Mucosa of stomach (tissue), 1 donor: Measurements from ENCODE around the gene CCDC136.
A peak's percentile ranks its signal among the peaks of the same experiment; 100 is the strongest.

Experiments used
- H3K27me3 ChIP-seq: one replicate; pipeline ENCODE4 v1.7.0; 2013; ENCODE audit warnings: mild to moderate bottlenecking, low read length; ENCODE audit not compliant: control insufficient read depth, insufficient read depth
- H3K36me3 ChIP-seq: one replicate; pipeline ENCODE4 v1.7.0; 2013; ENCODE audit warnings: low read length; ENCODE audit not compliant: control insufficient read depth, insufficient read depth
- H3K4me1 ChIP-seq: one replicate; pipeline ENCODE4 v1.7.0; 2013; ENCODE audit warnings: mild to moderate bottlenecking, low read length; ENCODE audit not compliant: control insufficient read depth, insufficient read depth
- H3K4me3 ChIP-seq: one replicate; pipeline ENCODE4 v1.7.0; 2013; ENCODE audit warnings: low read length
- H3K9ac ChIP-seq: one replicate; pipeline ENCODE4 v1.7.0; 2013; ENCODE audit warnings: mild to moderate bottlenecking, low read length, moderate library complexity
- H3K9me3 ChIP-seq: one replicate; pipeline ENCODE4 v1.7.0; 2013; ENCODE audit warnings: mild to moderate bottlenecking, low read length, moderate library complexity; ENCODE audit not compliant: control insufficient read depth
- donor health status: Pancreatic carcinoma.

CCDC136 gene

GRCh38 chr7:128867842-128868623, 76.3 kb downstream of the CCDC136 start:
- no peaks in the 10 kb centered on the region for H3K9me3 ChIP-seq
- peaks cover 18% of the 10 kb centered on the region for H3K27me3 ChIP-seq
- H3K4me3 ChIP-seq: no peak overlapping the region
- H3K4me1 ChIP-seq: peaks cover 27% of the 10 kb centered on the region
- no peaks in the 10 kb centered on the region for H3K36me3 ChIP-seq
- no peak overlapping the region for H3K9ac ChIP-seq

- no peaks in the 10 kb centered on the region for H3K36me3 ChIP-seq
- peak overlapping the region; percentile 53 for H3K9ac ChIP-seq
- H3K4me1 ChIP-seq: peaks cover 23% of the 10 kb centered on the region
- H3K4me3 ChIP-seq: peak overlapping the region; percentile 8
- no peaks in the 10 kb centered on the region for H3K9me3 ChIP-seq
- H3K27me3 ChIP-seq: peaks cover 18% of the 10 kb centered on the region
These were observed 76.9 kb downstream of the CCDC136 start for GRCh38 chr7:128868624-128869137.

GRCh38 chr7:128869138-128869943, 77.6 kb downstream of the CCDC136 start:
- Histone ChIP-seq H3K4me1 (peaks cover 18% of the 10 kb centered on the region), H3K9ac (peak overlapping the region; percentile 53)

GRCh38 chr7:128869944-128870285, 78.1 kb downstream of the CCDC136 start:
- H3K4me1 ChIP-seq: peaks cover 18% of the 10 kb centered on the region
- H3K27me3 ChIP-seq: peaks cover 18% of the 10 kb centered on the region
- peak overlapping the region; percentile 35 for H3K9ac ChIP-seq
- no peaks in the 10 kb centered on the region for H3K9me3 ChIP-seq
- H3K4me3 ChIP-seq: no peak overlapping the region
- no peaks in the 10 kb centered on the region for H3K36me3 ChIP-seq

More at GRCh38 chr7:128869138-128869943, 77.6 kb downstream of the CCDC136 start:
- peaks cover 18% of the 10 kb centered on the region for H3K27me3 ChIP-seq
- no peaks in the 10 kb centered on the region for H3K36me3 ChIP-seq
- no peak overlapping the region for H3K4me3 ChIP-seq
- H3K9me3 ChIP-seq: no peaks in the 10 kb centered on the region

GRCh38 chr7:128871050-128871449, 79.3 kb downstream of the CCDC136 start:
- no peaks in the 10 kb centered on the region for H3K9me3 ChIP-seq
- H3K4me3 ChIP-seq: no peak overlapping the region

More at GRCh38 chr7:128871050-128871449, 79.3 kb downstream of the CCDC136 start:
- no peak overlapping the region for H3K9ac ChIP-seq
- no peaks in the 10 kb centered on the region for H3K36me3 ChIP-seq
- H3K27me3 ChIP-seq: peaks cover 18% of the 10 kb centered on the region
- peaks cover 19% of the 10 kb centered on the region for H3K4me1 ChIP-seq
